CD4-positive, CD25-positive, alpha-beta regulatory T cell (primary cell): ENCODE measurements around the gene SUSD4. TPM values are rescaled to one million over a fixed set of nuclear protein-coding genes. Genes with fewer than 3 reads are reported as not detected.
A peak's percentile ranks its signal among the peaks of the same experiment; 100 is the strongest.
"Not testable (repeated sequence)": the region's sequence is repeated elsewhere in the genome, so short reads cannot be mapped to it uniquely, and the experiment has no call there.

Experiments used
- ATAC-seq, 2 donors: fragments of 150-1000 bp; cut with Tn5 transposase; one replicate each; pipeline ENCODE4 v1.10.0; 2021; ENCODE audit warnings: low read depth in 2 of 2, moderate number of reproducible peaks in 2 of 2, moderate library complexity in 1 of 2
- DNase-seq, 3 donors: peaks; one replicate each; pipeline versions ENCODE4 v3.0.0 to v3.0.0-alpha.2; 2012 to 2022; ENCODE audit warnings: mixed read lengths in 1 of 3
- H3K27ac ChIP-seq: one replicate; pipeline ENCODE4 v1.7.0; 2013; ENCODE audit warnings: mild to moderate bottlenecking, low read length; ENCODE audit not compliant: insufficient read depth, poor library complexity, severe bottlenecking
- H3K27me3 ChIP-seq: one replicate; pipeline ENCODE4 v1.7.0; 2013; ENCODE audit warnings: low read length; ENCODE audit not compliant: control insufficient read depth, insufficient read depth
- H3K36me3 ChIP-seq: one replicate; pipeline ENCODE4 v1.7.0; 2013; ENCODE audit warnings: mild to moderate bottlenecking, low read length, moderate library complexity; ENCODE audit not compliant: control insufficient read depth, insufficient read depth
- H3K4me1 ChIP-seq: 2 replicates; pipeline ENCODE4 v1.7.0; 2013; ENCODE audit warnings: mild to moderate bottlenecking, low read length; ENCODE audit not compliant: insufficient read depth, control insufficient read depth, poor library complexity, severe bottlenecking
- H3K4me3 ChIP-seq: one replicate; pipeline ENCODE4 v1.7.0; 2013; ENCODE audit warnings: low read depth, mild to moderate bottlenecking, low read length, moderate library complexity
- H3K9me3 ChIP-seq, 2 experiments: 1 replicate in 1 of 2; 2 replicates in 1 of 2; pipeline ENCODE4 v1.7.0; 2013; ENCODE audit warnings: low read length in 2 of 2, mild to moderate bottlenecking in 1 of 2, moderate library complexity in 1 of 2; ENCODE audit not compliant: control insufficient read depth in 2 of 2
- H3K27ac Mint-ChIP-seq, 3 donors: one replicate each; pipeline ENCODE4 v1.8.0; 2020 to 2022; ENCODE audit warnings: mild to moderate bottlenecking in 3 of 3, mixed read lengths in 3 of 3, moderate library complexity in 2 of 3
- H3K27me3 Mint-ChIP-seq: one replicate; pipeline ENCODE4 v1.8.0; 2022; ENCODE audit warnings: mild to moderate bottlenecking, mixed read lengths
- H3K36me3 Mint-ChIP-seq: one replicate; pipeline ENCODE4 v1.8.0; 2020; ENCODE audit warnings: mixed read lengths
- H3K4me1 Mint-ChIP-seq, 4 donors: one replicate each; pipeline ENCODE4 v1.8.0; 2020 to 2022; ENCODE audit warnings: mixed read lengths in 4 of 4, mild to moderate bottlenecking in 1 of 4
- H3K4me3 Mint-ChIP-seq, 4 donors: one replicate each; pipeline ENCODE4 v1.8.0; 2020 to 2022; ENCODE audit warnings: mild to moderate bottlenecking in 4 of 4, mixed read lengths in 4 of 4, moderate library complexity in 3 of 4
- H3K9me3 Mint-ChIP-seq, 7 donors: one replicate each; pipeline ENCODE4 v1.8.0; 2020 to 2022; ENCODE audit warnings: mixed read lengths in 7 of 7, mild to moderate bottlenecking in 3 of 7, moderate library complexity in 2 of 7
- polyA plus RNA-seq, 4 donors: library from polyadenylated mRNA; unstranded; fragments of 300-500 nt; fragmentation: Illumina TruSeq; gene quantifications; one replicate each; pipeline ENCODE4 v1.2.3, GENCODE V29; 2021
- total RNA-seq: library from RNA; stranded (reverse); gene quantifications from one replicate; pipeline ENCODE4 v1.2.3, GENCODE V29; 2022

SUSD4 gene
- total and polyA plus RNA-seq, 5 donors from 2014 or later, result 2.4 to 6.5 (median 5.0) TPM

GRCh38 chr1:223402790-223403142 is 38.8 kb upstream of the SUSD4 start:
- H3K9me3 Mint-ChIP-seq, result peaks cover 0 to 8% (median 1%) of the 10 kb centered on the region in 7 donors

GRCh38 chr1:223401873-223402789 is 38.2 kb upstream of the SUSD4 start:
- no peaks in the 10 kb centered on the region for H3K36me3 ChIP-seq
- H3K4me1 ChIP-seq, result no peaks in the 10 kb centered on the region
- Mint-ChIP-seq H3K4me1 (peaks cover 0 to 7% (median 2%) of the 10 kb centered on the region in 4 donors), H3K4me3 (no peak overlapping the region), H3K36me3 (no peaks in the 10 kb centered on the region), H3K27me3 (peaks cover 11% of the 10 kb centered on the region), H3K27ac (no peak overlapping the region), H3K9me3 (peaks cover 0 to 8% (median 1%) of the 10 kb centered on the region in 7 donors)
- H3K4me3 ChIP-seq, result no peak overlapping the region
- H3K9me3 ChIP-seq, result no peaks in the 10 kb centered on the region
- no peak overlapping the region for H3K27ac ChIP-seq
- DNase-seq, result no peak
- ATAC-seq, result no peak
- H3K27me3 ChIP-seq, result peaks cover 2% of the 10 kb centered on the region

More at GRCh38 chr1:223402790-223403142, 38.8 kb upstream of the SUSD4 start:
- peaks cover 2% of the 10 kb centered on the region for H3K27me3 ChIP-seq
- no peaks in the 10 kb centered on the region for H3K36me3 Mint-ChIP-seq
- H3K9me3 ChIP-seq, result no peaks in the 10 kb centered on the region
- H3K4me3 Mint-ChIP-seq, result no peak overlapping the region
- H3K4me1 ChIP-seq, result no peaks in the 10 kb centered on the region
- DNase-seq (no peak), ATAC-seq (no peak)
- no peak overlapping the region for H3K27ac Mint-ChIP-seq
- H3K27ac ChIP-seq, result no peak overlapping the region
- H3K4me3 ChIP-seq, result no peak overlapping the region
- peaks cover 17% of the 10 kb centered on the region for H3K27me3 Mint-ChIP-seq
- no peaks in the 10 kb centered on the region for H3K36me3 ChIP-seq
- peaks cover 0 to 7% (median 2%) of the 10 kb centered on the region in 4 donors for H3K4me1 Mint-ChIP-seq

DNA sequence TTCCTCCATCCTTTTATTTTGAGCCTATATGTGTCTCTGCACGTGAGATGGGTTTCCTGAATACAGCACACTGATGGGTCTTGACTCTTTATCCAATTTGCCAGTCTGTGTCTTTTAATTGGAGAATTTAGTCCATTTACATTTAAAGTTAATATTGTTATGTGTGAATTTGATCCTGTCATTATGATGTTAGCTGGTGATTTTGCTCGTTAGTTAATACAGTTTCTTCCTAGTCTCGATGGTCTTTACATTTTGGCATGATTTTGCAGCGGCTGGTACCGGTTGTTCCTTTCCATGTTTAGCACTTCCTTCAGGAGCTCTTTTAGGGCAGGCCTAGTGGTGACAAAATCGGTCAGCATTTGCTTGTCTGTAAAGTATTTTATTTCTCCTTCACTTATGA is 35.4 kb upstream of the SUSD4 start:
- not testable (repeated sequence) for H3K4me3 Mint-ChIP-seq, H3K9me3 ChIP-seq, ATAC-seq, H3K36me3 Mint-ChIP-seq, H3K27ac Mint-ChIP-seq, DNase-seq, H3K27me3 Mint-ChIP-seq, H3K4me1 Mint-ChIP-seq, H3K9me3 Mint-ChIP-seq, H3K36me3 ChIP-seq, H3K4me1 ChIP-seq, H3K27ac ChIP-seq, H3K27me3 ChIP-seq, H3K4me3 ChIP-seq

DNA sequence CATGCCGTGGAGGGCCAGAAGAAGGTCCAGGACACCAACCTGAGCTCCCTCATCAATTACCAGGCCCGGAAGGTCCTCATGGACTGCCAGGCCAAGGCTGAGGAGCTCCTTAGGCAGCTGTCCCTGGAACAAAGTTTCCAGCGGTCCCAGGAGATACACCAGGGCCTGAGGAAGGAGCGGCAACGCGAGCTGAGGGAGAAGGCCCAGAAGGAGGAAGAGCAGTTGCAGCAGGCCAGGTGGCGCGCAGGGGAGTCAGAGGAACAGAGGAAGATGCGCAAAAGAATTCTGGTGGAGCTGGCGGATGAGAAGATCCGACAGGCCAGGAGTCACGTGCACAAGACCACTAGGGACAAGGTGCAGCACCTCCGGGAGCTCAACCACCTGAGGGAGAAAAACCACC is 30.7 kb upstream of the SUSD4 start:
- Mint-ChIP-seq H3K36me3 (no peaks in the 10 kb centered on the region), H3K27ac (no peak overlapping the region), H3K4me1 (peaks cover 0 to 3% (median 1%) of the 10 kb centered on the region in 4 donors), H3K9me3 (peaks cover 0 to 9% (median 0%) of the 10 kb centered on the region in 7 donors), H3K27me3 (peaks cover 31% of the 10 kb centered on the region), H3K4me3 (no peak overlapping the region)
- Histone ChIP-seq H3K36me3 (no peaks in the 10 kb centered on the region), H3K27me3 (peaks cover 5% of the 10 kb centered on the region), H3K9me3 (no peaks in the 10 kb centered on the region), H3K4me1 (no peaks in the 10 kb centered on the region), H3K4me3 (no peak overlapping the region), H3K27ac (no peak overlapping the region)
- ATAC-seq (no peak), DNase-seq (no peak)

- Histone ChIP-seq H3K4me3 (no peak overlapping the region), H3K27ac (no peak overlapping the region), H3K36me3 (no peaks in the 10 kb centered on the region), H3K9me3 (no peaks in the 10 kb centered on the region), H3K4me1 (no peaks in the 10 kb centered on the region), H3K27me3 (peaks cover 5% of the 10 kb centered on the region)
- Mint-ChIP-seq H3K27ac (no peak overlapping the region), H3K27me3 (peaks cover 31% of the 10 kb centered on the region), H3K4me3 (no peak overlapping the region), H3K36me3 (no peaks in the 10 kb centered on the region), H3K9me3 (peaks cover 0 to 9% (median 0%) of the 10 kb centered on the region in 7 donors), H3K4me1 (peaks cover 0 to 3% (median 1%) of the 10 kb centered on the region in 4 donors)
- DNase-seq (no peak), ATAC-seq (no peak)
These were observed 30.3 kb upstream of the SUSD4 start for GRCh38 chr1:223394242-223394641.

DNA sequence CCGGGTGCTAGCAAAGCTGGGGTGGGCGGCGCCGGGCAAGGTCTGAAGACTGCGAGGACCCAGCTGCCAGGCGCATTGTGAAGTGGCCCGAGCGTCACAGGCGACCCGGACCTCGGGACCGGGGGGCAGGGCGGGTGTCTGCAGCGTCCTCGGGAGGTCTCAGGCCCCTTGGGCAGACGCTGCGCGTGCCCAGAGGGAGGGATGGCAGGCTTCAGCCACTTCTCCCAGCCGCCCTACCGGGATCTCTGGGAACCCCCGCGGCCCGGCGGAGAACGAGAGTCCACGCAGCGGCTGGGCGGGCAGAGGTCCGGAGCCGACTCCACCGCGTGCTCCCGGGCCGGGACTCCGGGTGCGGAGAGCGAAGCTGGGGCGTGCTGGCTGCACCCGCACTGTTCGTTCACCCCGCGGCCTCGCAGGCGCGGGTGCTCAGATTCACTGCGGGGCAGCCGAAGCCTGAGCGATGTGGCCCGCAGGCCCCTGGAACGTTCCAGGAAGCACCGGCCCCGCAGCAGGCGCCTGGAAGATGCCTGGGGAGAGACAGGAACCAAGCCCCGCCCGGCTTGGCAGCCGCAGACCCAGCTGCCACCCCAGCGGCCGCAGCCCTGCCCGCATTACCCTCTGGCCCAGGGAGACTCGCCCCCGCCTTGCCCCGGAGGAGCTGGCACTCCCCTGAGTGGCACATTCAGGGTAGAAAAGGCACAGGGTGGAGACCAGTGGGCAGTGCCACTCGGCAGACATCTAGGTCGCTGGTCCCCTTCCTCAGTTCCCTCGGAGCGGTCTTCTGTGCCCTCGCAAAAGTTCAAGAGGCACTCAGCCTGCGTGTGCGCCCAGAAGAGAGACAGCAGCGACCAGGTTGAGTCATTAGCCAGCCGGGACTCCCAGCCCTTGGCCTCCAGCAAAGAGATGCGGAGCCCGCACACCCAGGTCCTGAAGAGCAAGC is 29.6 kb upstream of the SUSD4 start, which contains the start of gene CCDC185:
CCDC185 (plus strand) TSS at position 141 of the 940 bp plus-strand sequence; CDS start at position 202, 61 bp downstream.
- H3K36me3 Mint-ChIP-seq, result no peaks in the 10 kb centered on the region
- peaks cover 5% of the 10 kb centered on the region for H3K27me3 ChIP-seq
- peaks cover 0 to 9% (median 0%) of the 10 kb centered on the region in 7 donors for H3K9me3 Mint-ChIP-seq
- no peak within 1 kb of the TSS for H3K4me3 ChIP-seq
- peaks cover 31% of the 10 kb centered on the region for H3K27me3 Mint-ChIP-seq
- no peak for ATAC-seq
- H3K4me1 ChIP-seq, result no peaks in the 10 kb centered on the region
- H3K4me3 Mint-ChIP-seq, result peak within 1 kb of the TSS in 1 of 4 donors; percentile 11
- H3K27ac ChIP-seq, result no peak within 1 kb of the TSS
- H3K27ac Mint-ChIP-seq, result no peak within 1 kb of the TSS
- no peaks in the 10 kb centered on the region for H3K9me3 ChIP-seq
- DNase-seq, result no peak
- peaks cover 0 to 3% (median 1%) of the 10 kb centered on the region in 4 donors for H3K4me1 Mint-ChIP-seq
- H3K36me3 ChIP-seq, result no peaks in the 10 kb centered on the region

DNA sequence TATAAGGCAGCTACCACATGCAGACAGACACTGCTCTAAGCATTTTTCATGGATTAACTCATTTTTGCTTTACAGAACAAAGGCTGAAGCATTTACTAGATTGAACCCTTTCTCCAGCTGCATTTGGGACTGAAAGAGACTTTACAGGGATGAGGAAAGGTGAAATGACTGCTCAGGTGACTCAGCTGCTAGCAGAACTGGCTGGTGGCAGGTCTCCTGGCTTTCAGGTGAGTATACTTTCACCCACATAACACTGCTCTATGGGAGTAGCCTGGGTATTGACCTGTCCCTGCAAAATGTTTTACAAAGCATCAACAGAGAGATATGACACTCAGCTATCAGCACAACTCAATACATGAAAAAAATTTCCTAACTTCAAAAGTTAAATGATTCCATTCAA is 26.6 kb upstream of the SUSD4 start:
- H3K4me3 ChIP-seq, result no peak overlapping the region
- peaks cover 5% of the 10 kb centered on the region for H3K27me3 ChIP-seq
- peaks cover 0 to 9% (median 0%) of the 10 kb centered on the region in 7 donors for H3K9me3 Mint-ChIP-seq
- DNase-seq (no peak), ATAC-seq (no peak)
- H3K36me3 ChIP-seq, result no peaks in the 10 kb centered on the region
- no peaks in the 10 kb centered on the region for H3K36me3 Mint-ChIP-seq
- no peak overlapping the region for H3K27ac ChIP-seq
- no peaks in the 10 kb centered on the region for H3K9me3 ChIP-seq
- peaks cover 0 to 3% (median 1%) of the 10 kb centered on the region in 4 donors for H3K4me1 Mint-ChIP-seq
- H3K27ac Mint-ChIP-seq, result no peak overlapping the region
- H3K27me3 Mint-ChIP-seq, result peaks cover 38% of the 10 kb centered on the region
- no peak overlapping the region for H3K4me3 Mint-ChIP-seq
- no peaks in the 10 kb centered on the region for H3K4me1 ChIP-seq
